ENCODE results near the gene INSC.

INSC gene

DNA sequence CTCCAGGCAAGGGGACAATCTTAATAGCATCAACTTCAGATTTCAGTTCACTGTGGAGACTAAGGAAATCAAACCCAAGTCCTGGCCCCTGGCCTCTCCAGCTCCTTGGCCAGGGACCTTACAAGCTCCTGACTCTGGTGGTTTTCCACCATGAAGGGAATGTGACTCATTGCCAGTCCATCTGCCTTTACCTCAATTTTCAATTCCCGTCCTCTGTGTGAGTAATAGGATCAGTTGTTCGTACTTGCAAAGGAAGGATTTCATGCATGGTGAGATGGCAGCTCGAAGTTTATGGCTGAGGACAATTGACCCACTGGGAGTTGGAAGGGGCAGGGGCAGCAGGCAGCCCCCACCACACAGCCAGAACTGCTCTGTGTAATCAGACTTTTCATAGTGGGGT, 42.5 kb downstream of the INSC start:
- Histone ChIP-seq H3K4me1 (ENCODE audit: control insufficient read depth, low read depth, low read length) (no peaks in the 10 kb centered on the region), H4K8ac (ENCODE audit: low read depth, low read length) (no peak overlapping the region), H2BK120ac (ENCODE audit: low read depth, low read length) (no peak overlapping the region), H3K4me2 (ENCODE audit: low read length) (no peak overlapping the region), H2BK15ac (replicated peaks; ENCODE audit: low read depth) (no peak overlapping the region), H3K36me3 (ENCODE audit: control insufficient read depth, insufficient read depth, low read length) (no peaks in the 10 kb centered on the region), H3K79me1 (ENCODE audit: low read length) (no peaks in the 10 kb centered on the region), H4K5ac (ENCODE audit: low read length) (no peak overlapping the region), H3K27me3 (ENCODE audit: insufficient read depth, low read length, poor library complexity) (no peaks in the 10 kb centered on the region), H2AK5ac (ENCODE audit: low read length) (no peak overlapping the region), H3K4me3 (ENCODE audit: low read length) (no peak overlapping the region), H3K27ac (ENCODE audit: low read depth, low read length) (no peak overlapping the region), H3K18ac (ENCODE audit: low read length) (no peak overlapping the region), H2BK5ac (ENCODE audit: low read length) (no peak overlapping the region), H3K4ac (ENCODE audit: low read depth, low read length) (no peak overlapping the region), H3K56ac (ENCODE audit: low read length) (no peak overlapping the region), H3K79me2 (ENCODE audit: control insufficient read depth, insufficient read depth, low read length) (no peaks in the 10 kb centered on the region), H3K9ac (ENCODE audit: low read length) (no peak overlapping the region), H3K23ac (ENCODE audit: low read length) (no peak overlapping the region)
- no peak for DNase-seq
- WGBS (ENCODE audit: extremely low coverage, insufficient coverage, low lambda C conversion rate), result no CpG with 5 or more reads among the region's 3 CpGs

DNA sequence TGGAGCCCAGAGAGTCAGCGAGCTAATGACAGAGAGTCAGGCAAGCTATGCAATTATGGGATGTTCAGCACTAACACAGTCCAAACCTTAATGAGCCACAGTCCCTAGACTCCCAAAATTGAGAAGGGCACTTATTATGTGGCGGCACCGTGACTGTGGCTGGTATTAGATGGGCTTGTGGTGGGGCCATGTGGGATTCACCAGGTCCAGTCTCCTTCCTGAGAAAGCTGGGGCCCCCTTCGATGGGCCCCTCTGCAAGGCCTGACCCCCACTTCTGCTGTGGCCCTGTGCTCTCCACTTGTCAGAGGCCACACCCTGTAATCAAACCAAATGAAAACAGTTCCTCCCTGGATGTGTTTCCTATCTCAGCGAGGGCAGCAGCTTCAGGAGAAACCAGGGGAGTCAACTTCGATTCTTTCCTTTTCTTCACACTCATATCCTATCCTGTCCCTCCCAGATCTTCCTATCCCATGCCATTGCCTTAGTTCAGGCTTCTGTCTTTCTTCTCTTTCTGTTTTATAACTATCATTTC, 42.9 kb downstream of the INSC start:
- DNase-seq, result no peak

DNA sequence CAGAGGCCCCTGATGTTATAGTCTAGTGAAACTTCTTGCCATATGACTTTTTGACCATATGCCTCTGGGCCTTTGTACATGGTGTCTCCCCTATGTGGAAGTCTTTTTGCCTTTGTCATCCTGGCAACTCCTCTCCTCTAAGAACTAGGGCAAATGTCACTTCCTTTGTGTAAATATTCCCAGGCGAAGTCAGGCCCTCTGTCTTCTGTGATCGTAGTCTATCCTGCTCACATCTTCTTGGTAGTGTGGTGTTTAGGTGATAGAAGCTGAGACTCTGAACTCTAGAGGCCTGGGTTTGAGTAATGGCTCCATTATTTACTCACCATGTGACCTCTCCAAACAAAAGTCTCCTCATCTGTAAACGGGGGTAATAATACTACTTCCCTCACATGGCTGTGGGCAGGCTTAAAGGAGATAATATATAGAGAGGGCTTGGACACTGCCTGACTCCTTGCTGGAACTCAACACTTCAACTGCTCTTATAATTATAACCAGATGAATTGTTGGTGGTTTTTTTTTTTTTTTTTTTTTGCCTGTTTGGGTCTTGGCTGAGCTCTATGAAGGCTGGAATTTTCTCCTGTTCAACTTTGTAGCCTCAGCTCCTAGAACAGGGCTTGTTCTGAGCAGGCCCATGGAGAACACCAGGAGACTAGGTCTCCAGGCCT, 43.8 kb downstream of the INSC start:
- no peak for DNase-seq

More for the DNA sequence above, 42.9 kb downstream of the INSC start:
- H4K8ac ChIP-seq (ENCODE audit: low read depth, low read length), result no peak overlapping the region
- H3K4me1 ChIP-seq (ENCODE audit: control insufficient read depth, low read depth, low read length), result no peaks in the 10 kb centered on the region
- WGBS (ENCODE audit: extremely low coverage, insufficient coverage, low lambda C conversion rate), result no CpG with 5 or more reads among the region's 6 CpGs
- H2BK5ac ChIP-seq (ENCODE audit: low read length), result no peak overlapping the region
- H3K27ac ChIP-seq (ENCODE audit: low read depth, low read length), result no peak overlapping the region
- no peak overlapping the region for H3K4ac ChIP-seq (ENCODE audit: low read depth, low read length)
- no peak overlapping the region for H3K18ac ChIP-seq (ENCODE audit: low read length)
- H2BK120ac ChIP-seq (ENCODE audit: low read depth, low read length), result no peak overlapping the region
- no peak overlapping the region for H3K4me2 ChIP-seq (ENCODE audit: low read length)
- H4K5ac ChIP-seq (ENCODE audit: low read length), result no peak overlapping the region
- no peaks in the 10 kb centered on the region for H3K79me2 ChIP-seq (ENCODE audit: control insufficient read depth, insufficient read depth, low read length)
- H3K27me3 ChIP-seq (ENCODE audit: insufficient read depth, low read length, poor library complexity), result no peaks in the 10 kb centered on the region
- no peak overlapping the region for H2BK15ac ChIP-seq (replicated peaks; ENCODE audit: low read depth)
- H3K9ac ChIP-seq (ENCODE audit: low read length), result no peak overlapping the region
- no peaks in the 10 kb centered on the region for H3K36me3 ChIP-seq (ENCODE audit: control insufficient read depth, insufficient read depth, low read length)
- no peak overlapping the region for H3K23ac ChIP-seq (ENCODE audit: low read length)
- H2AK5ac ChIP-seq (ENCODE audit: low read length), result no peak overlapping the region
- no peak overlapping the region for H3K56ac ChIP-seq (ENCODE audit: low read length)
- no peaks in the 10 kb centered on the region for H3K79me1 ChIP-seq (ENCODE audit: low read length)
- H3K4me3 ChIP-seq (ENCODE audit: low read length), result no peak overlapping the region

DNA sequence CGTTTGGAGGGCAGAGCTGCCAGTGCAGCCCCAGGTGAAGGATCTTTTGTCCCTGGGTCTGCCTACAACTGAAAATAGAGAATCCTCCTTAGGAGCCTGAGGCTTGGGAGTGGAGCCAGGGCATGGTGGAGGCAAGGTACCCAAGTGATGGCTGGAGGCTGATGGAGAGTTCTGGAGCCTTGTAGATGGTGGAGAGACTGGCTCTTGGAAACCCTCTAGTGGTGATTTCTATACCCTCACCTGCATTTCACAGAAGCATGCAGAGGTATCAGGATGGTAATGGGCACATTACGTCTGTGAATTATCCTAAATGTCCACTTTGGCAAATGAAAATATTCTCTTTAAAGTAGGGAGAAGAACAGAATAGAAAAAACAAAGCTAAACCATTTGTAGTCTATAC, 44.4 kb downstream of the INSC start:
- Histone ChIP-seq H3K36me3 (ENCODE audit: control insufficient read depth, insufficient read depth, low read length) (no peaks in the 10 kb centered on the region), H2BK5ac (ENCODE audit: low read length) (no peak overlapping the region), H2AK5ac (ENCODE audit: low read length) (no peak overlapping the region), H3K4ac (ENCODE audit: low read depth, low read length) (no peak overlapping the region), H3K79me1 (ENCODE audit: low read length) (no peaks in the 10 kb centered on the region), H3K9ac (ENCODE audit: low read length) (no peak overlapping the region), H4K8ac (ENCODE audit: low read depth, low read length) (no peak overlapping the region), H2BK15ac (replicated peaks; ENCODE audit: low read depth) (no peak overlapping the region), H3K23ac (ENCODE audit: low read length) (no peak overlapping the region), H3K27me3 (ENCODE audit: insufficient read depth, low read length, poor library complexity) (no peaks in the 10 kb centered on the region), H3K18ac (ENCODE audit: low read length) (no peak overlapping the region), H3K79me2 (ENCODE audit: control insufficient read depth, insufficient read depth, low read length) (no peaks in the 10 kb centered on the region), H2BK120ac (ENCODE audit: low read depth, low read length) (no peak overlapping the region), H3K4me2 (ENCODE audit: low read length) (no peak overlapping the region), H3K4me3 (ENCODE audit: low read length) (no peak overlapping the region), H4K5ac (ENCODE audit: low read length) (no peak overlapping the region), H3K4me1 (ENCODE audit: control insufficient read depth, low read depth, low read length) (no peaks in the 10 kb centered on the region), H3K56ac (ENCODE audit: low read length) (no peak overlapping the region), H3K27ac (ENCODE audit: low read depth, low read length) (no peak overlapping the region)
- DNase-seq, result peak; percentile 53
- no CpG with 5 or more reads among the region's 2 CpGs for WGBS (ENCODE audit: extremely low coverage, insufficient coverage, low lambda C conversion rate)

More for the DNA sequence above, 43.8 kb downstream of the INSC start:
- Histone ChIP-seq H3K23ac (ENCODE audit: low read length) (no peak overlapping the region), H3K9ac (ENCODE audit: low read length) (no peak overlapping the region), H3K79me1 (ENCODE audit: low read length) (no peaks in the 10 kb centered on the region), H3K79me2 (ENCODE audit: control insufficient read depth, insufficient read depth, low read length) (no peaks in the 10 kb centered on the region), H2BK5ac (ENCODE audit: low read length) (no peak overlapping the region), H2AK5ac (ENCODE audit: low read length) (no peak overlapping the region), H3K27me3 (ENCODE audit: insufficient read depth, low read length, poor library complexity) (no peaks in the 10 kb centered on the region), H4K8ac (ENCODE audit: low read depth, low read length) (no peak overlapping the region), H3K4me1 (ENCODE audit: control insufficient read depth, low read depth, low read length) (no peaks in the 10 kb centered on the region), H4K5ac (ENCODE audit: low read length) (no peak overlapping the region), H2BK15ac (replicated peaks; ENCODE audit: low read depth) (no peak overlapping the region), H3K56ac (ENCODE audit: low read length) (no peak overlapping the region), H3K27ac (ENCODE audit: low read depth, low read length) (no peak overlapping the region), H3K4ac (ENCODE audit: low read depth, low read length) (no peak overlapping the region), H3K36me3 (ENCODE audit: control insufficient read depth, insufficient read depth, low read length) (no peaks in the 10 kb centered on the region), H3K4me3 (ENCODE audit: low read length) (no peak overlapping the region), H3K18ac (ENCODE audit: low read length) (no peak overlapping the region), H3K4me2 (ENCODE audit: low read length) (no peak overlapping the region), H2BK120ac (ENCODE audit: low read depth, low read length) (no peak overlapping the region)
- WGBS (ENCODE audit: extremely low coverage, insufficient coverage, low lambda C conversion rate), result no CpG with 5 or more reads among the region's 3 CpGs

DNA sequence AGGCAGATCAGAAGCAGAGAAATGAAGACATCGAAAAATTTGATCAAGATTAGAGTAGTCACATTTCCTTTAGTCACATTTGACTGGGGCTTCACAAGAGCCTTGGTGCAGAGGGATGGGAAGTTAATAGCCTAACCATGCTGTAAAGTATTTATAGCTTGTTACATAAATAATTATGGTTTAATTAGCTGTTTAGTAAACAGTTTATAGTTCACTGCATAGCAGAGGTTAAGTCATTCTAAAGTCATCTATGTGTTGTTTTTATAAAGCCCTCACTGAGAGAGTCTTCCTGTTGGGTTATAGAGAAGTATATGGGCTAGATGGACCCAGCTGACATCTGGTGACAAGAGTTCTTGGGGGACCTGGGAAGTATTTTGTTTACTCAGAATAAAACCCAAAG, 47.1 kb downstream of the INSC start:
- Histone ChIP-seq H3K79me2 (ENCODE audit: control insufficient read depth, insufficient read depth, low read length) (no peaks in the 10 kb centered on the region), H3K36me3 (ENCODE audit: control insufficient read depth, insufficient read depth, low read length) (no peaks in the 10 kb centered on the region), H3K27ac (ENCODE audit: low read depth, low read length) (no peak overlapping the region), H3K4me1 (ENCODE audit: control insufficient read depth, low read depth, low read length) (no peaks in the 10 kb centered on the region), H3K27me3 (ENCODE audit: insufficient read depth, low read length, poor library complexity) (no peaks in the 10 kb centered on the region), H3K4me3 (ENCODE audit: low read length) (no peak overlapping the region), H3K18ac (ENCODE audit: low read length) (no peak overlapping the region), H3K56ac (ENCODE audit: low read length) (no peak overlapping the region), H2BK120ac (ENCODE audit: low read depth, low read length) (no peak overlapping the region), H3K23ac (ENCODE audit: low read length) (no peak overlapping the region), H2AK5ac (ENCODE audit: low read length) (no peak overlapping the region), H3K4me2 (ENCODE audit: low read length) (no peak overlapping the region), H4K5ac (ENCODE audit: low read length) (no peak overlapping the region), H3K9ac (ENCODE audit: low read length) (no peak overlapping the region), H4K8ac (ENCODE audit: low read depth, low read length) (no peak overlapping the region), H3K79me1 (ENCODE audit: low read length) (no peaks in the 10 kb centered on the region), H2BK5ac (ENCODE audit: low read length) (no peak overlapping the region), H3K4ac (ENCODE audit: low read depth, low read length) (no peak overlapping the region), H2BK15ac (replicated peaks; ENCODE audit: low read depth) (no peak overlapping the region)
- DNase-seq, result no peak
- WGBS (ENCODE audit: extremely low coverage, insufficient coverage, low lambda C conversion rate), result no CpG with 5 or more reads among the region's 1 CpG

DNA sequence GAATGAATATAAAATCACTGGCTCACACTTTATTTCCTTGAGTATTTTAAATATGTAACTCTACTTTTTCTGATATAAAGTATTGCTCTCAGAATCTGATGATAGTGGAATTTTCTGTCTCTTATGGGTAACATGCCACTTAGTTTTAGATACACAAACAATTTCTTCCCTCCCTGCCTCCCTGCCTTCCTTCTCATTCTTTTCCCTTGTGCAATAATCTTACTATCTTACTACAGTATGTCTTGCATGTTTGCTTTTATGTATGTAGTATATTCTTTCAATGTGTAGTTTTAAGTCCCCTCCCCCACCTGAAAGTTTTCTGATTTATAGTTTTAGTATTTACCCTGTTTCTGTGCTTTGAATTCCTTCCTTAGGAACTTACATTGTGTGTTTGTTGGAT, 48.4 kb downstream of the INSC start:
- no peaks in the 10 kb centered on the region for H3K27me3 ChIP-seq (ENCODE audit: insufficient read depth, low read length, poor library complexity)
- no peak overlapping the region for H3K9ac ChIP-seq (ENCODE audit: low read length)
- H2BK15ac ChIP-seq (replicated peaks; ENCODE audit: low read depth), result no peak overlapping the region
- H3K4me3 ChIP-seq (ENCODE audit: low read length), result no peak overlapping the region
- no peaks in the 10 kb centered on the region for H3K36me3 ChIP-seq (ENCODE audit: control insufficient read depth, insufficient read depth, low read length)
- no peak overlapping the region for H3K27ac ChIP-seq (ENCODE audit: low read depth, low read length)
- H3K79me1 ChIP-seq (ENCODE audit: low read length), result no peaks in the 10 kb centered on the region
- H3K23ac ChIP-seq (ENCODE audit: low read length), result no peak overlapping the region
- no peak overlapping the region for H3K56ac ChIP-seq (ENCODE audit: low read length)
- H3K4ac ChIP-seq (ENCODE audit: low read depth, low read length), result no peak overlapping the region
- no peak overlapping the region for H4K8ac ChIP-seq (ENCODE audit: low read depth, low read length)
- H2AK5ac ChIP-seq (ENCODE audit: low read length), result no peak overlapping the region
- no peak overlapping the region for H3K18ac ChIP-seq (ENCODE audit: low read length)
- no peak overlapping the region for H2BK5ac ChIP-seq (ENCODE audit: low read length)
- no peak for DNase-seq
- no peaks in the 10 kb centered on the region for H3K79me2 ChIP-seq (ENCODE audit: control insufficient read depth, insufficient read depth, low read length)
- H3K4me2 ChIP-seq (ENCODE audit: low read length), result no peak overlapping the region
- H2BK120ac ChIP-seq (ENCODE audit: low read depth, low read length), result no peak overlapping the region
- H4K5ac ChIP-seq (ENCODE audit: low read length), result no peak overlapping the region
- no peaks in the 10 kb centered on the region for H3K4me1 ChIP-seq (ENCODE audit: control insufficient read depth, low read depth, low read length)

Data from mesendoderm (in vitro differentiated cells).